Karpas-422 (cell line): Measurements from ENCODE around the gene NME7. TPM values are rescaled to one million over a fixed set of nuclear protein-coding genes. Genes with fewer than 3 reads are reported as not detected.

Experiments
- DNase-seq: peaks from one replicate; pipeline ENCODE4 v3.0.0-alpha.2; 2015
- H2AFZ ChIP-seq: fragments of 200-600 bp; sonication (generic); 2 replicates; pipeline ENCODE4 v1.6.1; 2014; ENCODE audit warnings: antibody characterized with exemption, low read length, mixed read lengths
- H3K27ac ChIP-seq: fragments of 200-600 bp; sonication (generic); 2 replicates; pipeline ENCODE4 v1.5.1; 2014; ENCODE audit warnings: mild to moderate bottlenecking, low read length, moderate library complexity
- H3K27me3 ChIP-seq: fragments of 200-600 bp; sonication (generic); 2 replicates; pipeline ENCODE4 v1.6.1; 2014; ENCODE audit warnings: low read length, mixed read lengths
- H3K36me3 ChIP-seq: fragments of 200-600 bp; sonication (generic); 2 replicates; pipeline ENCODE4 v1.6.1; 2014; ENCODE audit warnings: low read length, mixed read lengths; ENCODE audit not compliant: insufficient read depth
- H3K4me1 ChIP-seq: fragments of 200-600 bp; sonication (generic); 2 replicates; pipeline ENCODE4 v1.6.1; 2014; ENCODE audit warnings: mild to moderate bottlenecking, low read length, mixed read lengths
- H3K4me2 ChIP-seq: fragments of 200-600 bp; sonication (generic); 2 replicates; pipeline ENCODE4 v1.6.1; 2014; ENCODE audit warnings: low read length, low read depth, mild to moderate bottlenecking; ENCODE audit not compliant: poor library complexity, severe bottlenecking
- H3K4me3 ChIP-seq: fragments of 200-600 bp; sonication (generic); 2 replicates; pipeline ENCODE4 v1.5.1; 2014; ENCODE audit warnings: mild to moderate bottlenecking, antibody characterized with exemption, low read length, mixed read lengths
- H3K79me2 ChIP-seq: fragments of 200-600 bp; sonication (generic); 2 replicates; pipeline ENCODE4 v1.6.1; 2014; ENCODE audit warnings: mild to moderate bottlenecking, low read length, mixed read lengths
- H3K9ac ChIP-seq: fragments of 200-600 bp; sonication (generic); 2 replicates; pipeline ENCODE4 v1.6.0; 2014; ENCODE audit warnings: low read length
- H3K9me2 ChIP-seq: fragments of 200-600 bp; sonication (generic), shearing (Covaris generic); replicated peaks from 2 replicates; pipeline ENCODE4 v1.6.0; 2014; ENCODE audit warnings: mild to moderate bottlenecking, low read length, moderate library complexity; ENCODE audit not compliant: insufficient read depth
- H3K9me3 ChIP-seq: fragments of 300-700, 200-600 bp; sonication (generic); 2 replicates; pipeline ENCODE4 v1.6.1; 2014; ENCODE audit warnings: low read length, mixed read lengths
- H4K20me1 ChIP-seq: fragments of 200-600 bp; sonication (generic); 2 replicates; pipeline ENCODE4 v1.6.1; 2014; ENCODE audit warnings: mild to moderate bottlenecking, antibody characterized with exemption, low read length, low read depth; ENCODE audit not compliant: insufficient read depth
- total RNA-seq: library from RNA; depleted of rRNA; stranded (reverse); fragments of >200 nt; shearing (Covaris generic); gene quantifications from 2 replicates; pipeline ENCODE4 v1.2.3, GENCODE V29; 2014; ENCODE audit warnings: low replicate concordance

Gene NME7
- total RNA-seq, 1 experiment from 2014 or later, result 7.2 TPM

- Histone ChIP-seq H3K9ac (no peak overlapping the region), H3K4me1 (no peaks in the 10 kb centered on the region; the same call in 1 of the 2 replicates), H4K20me1 (no peaks in the 10 kb centered on the region), H3K79me2 (no peaks in the 10 kb centered on the region), H3K27me3 (no peaks in the 10 kb centered on the region), H3K9me3 (no peaks in the 10 kb centered on the region), H2AFZ (no peak overlapping the region), H3K36me3 (no peaks in the 10 kb centered on the region), H3K9me2 (no peaks in the 10 kb centered on the region), H3K27ac (no peak overlapping the region), H3K4me3 (no peak overlapping the region), H3K4me2 (no peak overlapping the region)
- no peak for DNase-seq
Observed at GRCh38 chr1:169308313-169309039, 59.1 kb downstream of the NME7 start.

- Histone ChIP-seq H3K27ac (no peak overlapping the region), H3K79me2 (no peaks in the 10 kb centered on the region), H3K27me3 (no peaks in the 10 kb centered on the region), H3K4me3 (no peak overlapping the region), H3K4me2 (no peak overlapping the region), H3K36me3 (no peaks in the 10 kb centered on the region), H2AFZ (no peak overlapping the region), H3K9me3 (no peaks in the 10 kb centered on the region), H3K4me1 (no peaks in the 10 kb centered on the region; the same call in 1 of the 2 replicates), H3K9me2 (no peaks in the 10 kb centered on the region), H3K9ac (no peak overlapping the region), H4K20me1 (no peaks in the 10 kb centered on the region)
- DNase-seq, result no peak
Observed at GRCh38 chr1:169307176-169307575, 60.4 kb downstream of the NME7 start.

GRCh38 chr1:169305948-169306347 is 61.6 kb downstream of the NME7 start:
- Histone ChIP-seq H2AFZ (no peak overlapping the region), H3K27ac (no peak overlapping the region), H3K4me3 (no peak overlapping the region), H3K36me3 (no peaks in the 10 kb centered on the region), H3K4me2 (no peak overlapping the region), H3K4me1 (peaks cover 5% of the 10 kb centered on the region), H3K9me3 (no peaks in the 10 kb centered on the region), H3K9ac (no peak overlapping the region), H3K27me3 (no peaks in the 10 kb centered on the region), H3K79me2 (no peaks in the 10 kb centered on the region), H4K20me1 (no peaks in the 10 kb centered on the region), H3K9me2 (no peaks in the 10 kb centered on the region)
- DNase-seq, result no peak

- Histone ChIP-seq H3K36me3 (no peaks in the 10 kb centered on the region), H3K27ac (no peak overlapping the region), H4K20me1 (no peaks in the 10 kb centered on the region), H2AFZ (no peak overlapping the region), H3K4me3 (no peak overlapping the region), H3K4me1 (peaks cover 6% of the 10 kb centered on the region), H3K27me3 (no peaks in the 10 kb centered on the region), H3K4me2 (no peak overlapping the region), H3K9ac (no peak overlapping the region), H3K79me2 (no peaks in the 10 kb centered on the region), H3K9me2 (no peaks in the 10 kb centered on the region), H3K9me3 (no peaks in the 10 kb centered on the region)
- DNase-seq, result no peak
Observed at GRCh38 chr1:169305356-169305755, 62.2 kb downstream of the NME7 start.

- Histone ChIP-seq H3K27me3 (no peaks in the 10 kb centered on the region), H3K9me2 (no peaks in the 10 kb centered on the region), H3K4me3 (no peak overlapping the region), H3K4me1 (peaks cover 6% of the 10 kb centered on the region), H2AFZ (no peak overlapping the region), H3K9ac (no peak overlapping the region), H3K9me3 (no peaks in the 10 kb centered on the region), H4K20me1 (no peaks in the 10 kb centered on the region), H3K36me3 (no peaks in the 10 kb centered on the region), H3K79me2 (no peaks in the 10 kb centered on the region), H3K27ac (no peak overlapping the region), H3K4me2 (no peak overlapping the region)
- DNase-seq, result no peak
Observed at GRCh38 chr1:169300854-169301253, 66.7 kb downstream of the NME7 start.

- Histone ChIP-seq H3K79me2 (no peaks in the 10 kb centered on the region), H4K20me1 (no peaks in the 10 kb centered on the region), H3K4me3 (no peak overlapping the region), H3K4me2 (no peak overlapping the region), H3K27me3 (no peaks in the 10 kb centered on the region), H3K4me1 (peaks cover 6% of the 10 kb centered on the region), H3K9me3 (no peaks in the 10 kb centered on the region), H3K27ac (no peak overlapping the region), H2AFZ (no peak overlapping the region), H3K9ac (no peak overlapping the region), H3K9me2 (no peaks in the 10 kb centered on the region), H3K36me3 (no peaks in the 10 kb centered on the region)
- DNase-seq, result no peak
Observed at GRCh38 chr1:169298441-169298840, 69.2 kb downstream of the NME7 start.

GRCh38 chr1:169295846-169296245 is 71.8 kb downstream of the NME7 start:
- Histone ChIP-seq H4K20me1 (no peaks in the 10 kb centered on the region), H3K9me2 (no peaks in the 10 kb centered on the region), H3K79me2 (no peaks in the 10 kb centered on the region), H3K4me1 (peaks cover under 1% of the 10 kb centered on the region), H3K36me3 (no peaks in the 10 kb centered on the region), H3K9ac (no peak overlapping the region), H2AFZ (no peak overlapping the region), H3K9me3 (no peaks in the 10 kb centered on the region), H3K27ac (no peak overlapping the region), H3K27me3 (no peaks in the 10 kb centered on the region), H3K4me2 (no peak overlapping the region), H3K4me3 (no peak overlapping the region)
- no peak for DNase-seq

- H3K9ac ChIP-seq, result no peak overlapping the region
- H3K9me2 ChIP-seq, result no peaks in the 10 kb centered on the region
- no peaks in the 10 kb centered on the region for H3K79me2 ChIP-seq
- no peak overlapping the region for H3K27ac ChIP-seq
- no peak overlapping the region for H3K4me2 ChIP-seq
- no peaks in the 10 kb centered on the region for H3K4me1 ChIP-seq
- no peaks in the 10 kb centered on the region for H4K20me1 ChIP-seq
- no peaks in the 10 kb centered on the region for H3K27me3 ChIP-seq
- H3K36me3 ChIP-seq, result no peaks in the 10 kb centered on the region
- H3K4me3 ChIP-seq, result no peak overlapping the region
- H2AFZ ChIP-seq, result no peak overlapping the region
- DNase-seq, result no peak
- no peaks in the 10 kb centered on the region for H3K9me3 ChIP-seq
Observed at GRCh38 chr1:169295425-169295824, 72.2 kb downstream of the NME7 start.
